ENCODE measurements around the gene ETV2.
"Not testable (repeated sequence)": the region's sequence is repeated elsewhere in the genome, so short reads cannot be mapped to it uniquely, and the experiment has no call there.

Gene ETV2

GRCh38 chr19:35641515-35642151, at the start of gene ETV2:
Gene ETV2, plus strand, starts transcription at chr19:35641745. Its CDS starts 716 bp downstream, at chr19:35642461.
- ATAC-seq (ENCODE audit: low read depth), result no peak
- Histone ChIP-seq H3K4me1 (ENCODE audit: insufficient read depth, poor library complexity, severe bottlenecking) (no peaks in the 10 kb centered on the region), H3K27ac (ENCODE audit: poor library complexity, severe bottlenecking) (no peak within 1 kb of the TSS), H3K36me3 (ENCODE audit: low read depth) (peaks cover 15% of the 10 kb centered on the region), H3K27me3 (ENCODE audit: insufficient read depth, poor library complexity, severe bottlenecking) (no peaks in the 10 kb centered on the region), H3K9me3 (ENCODE audit: severe bottlenecking) (no peaks in the 10 kb centered on the region), H3K4me3 (ENCODE audit: severe bottlenecking) (no peak within 1 kb of the TSS)
- no peak for TF ChIP-seq CTCF (IDR thresholded peaks at IDR 0.05; ENCODE audit: poor library complexity, severe bottlenecking)
- DNase-seq (ENCODE audit: low spot score), result no peak

- Histone ChIP-seq H3K4me3 (ENCODE audit: severe bottlenecking) (no peak overlapping the region), H3K36me3 (ENCODE audit: low read depth) (no peaks in the 10 kb centered on the region), H3K27me3 (ENCODE audit: insufficient read depth, poor library complexity, severe bottlenecking) (no peaks in the 10 kb centered on the region), H3K9me3 (ENCODE audit: severe bottlenecking) (no peaks in the 10 kb centered on the region), H3K27ac (ENCODE audit: poor library complexity, severe bottlenecking) (no peak overlapping the region), H3K4me1 (ENCODE audit: insufficient read depth, poor library complexity, severe bottlenecking) (no peaks in the 10 kb centered on the region)
- DNase-seq (ENCODE audit: low spot score), result no peak
- peak; percentile 37 for TF ChIP-seq CTCF (IDR thresholded peaks at IDR 0.05; ENCODE audit: poor library complexity, severe bottlenecking)
- ATAC-seq (ENCODE audit: low read depth), result no peak
Measured at GRCh38 chr19:35592226-35592625, 49.3 kb upstream of the ETV2 start.

GRCh38 chr19:35595026-35595425, 46.5 kb upstream of the ETV2 start:
- not testable (repeated sequence) for H3K27me3 ChIP-seq (ENCODE audit: insufficient read depth, poor library complexity, severe bottlenecking); H3K27ac ChIP-seq (ENCODE audit: poor library complexity, severe bottlenecking); DNase-seq (ENCODE audit: low spot score); H3K4me1 ChIP-seq (ENCODE audit: insufficient read depth, poor library complexity, severe bottlenecking); H3K36me3 ChIP-seq (ENCODE audit: low read depth); H3K9me3 ChIP-seq (ENCODE audit: severe bottlenecking); H3K4me3 ChIP-seq (ENCODE audit: severe bottlenecking); ATAC-seq (ENCODE audit: low read depth)

- H3K36me3 ChIP-seq (ENCODE audit: low read depth), result no peaks in the 10 kb centered on the region
- H3K27ac ChIP-seq (ENCODE audit: poor library complexity, severe bottlenecking), result no peak overlapping the region
- H3K27me3 ChIP-seq (ENCODE audit: insufficient read depth, poor library complexity, severe bottlenecking), result no peaks in the 10 kb centered on the region
- no peaks in the 10 kb centered on the region for H3K9me3 ChIP-seq (ENCODE audit: severe bottlenecking)
- TF ChIP-seq CTCF (IDR thresholded peaks at IDR 0.05; ENCODE audit: poor library complexity, severe bottlenecking), result no peak
- DNase-seq (ENCODE audit: low spot score), result no peak
- no peaks in the 10 kb centered on the region for H3K4me1 ChIP-seq (ENCODE audit: insufficient read depth, poor library complexity, severe bottlenecking)
- H3K4me3 ChIP-seq (ENCODE audit: severe bottlenecking), result no peak overlapping the region
- no peak for ATAC-seq (ENCODE audit: low read depth)
Measured at GRCh38 chr19:35595928-35596327, 45.6 kb upstream of the ETV2 start.

GRCh38 chr19:35596366-35596999, 45.1 kb upstream of the ETV2 start:
- TF ChIP-seq CTCF (IDR thresholded peaks at IDR 0.05; ENCODE audit: poor library complexity, severe bottlenecking), result no peak
- ATAC-seq (ENCODE audit: low read depth) (no peak), DNase-seq (ENCODE audit: low spot score) (no peak)
- H3K27me3 ChIP-seq (ENCODE audit: insufficient read depth, poor library complexity, severe bottlenecking), result no peaks in the 10 kb centered on the region
- H3K4me1 ChIP-seq (ENCODE audit: insufficient read depth, poor library complexity, severe bottlenecking), result no peaks in the 10 kb centered on the region
- H3K9me3 ChIP-seq (ENCODE audit: severe bottlenecking), result no peaks in the 10 kb centered on the region
- H3K27ac ChIP-seq (ENCODE audit: poor library complexity, severe bottlenecking), result no peak overlapping the region
- H3K36me3 ChIP-seq (ENCODE audit: low read depth), result no peaks in the 10 kb centered on the region
- no peak overlapping the region for H3K4me3 ChIP-seq (ENCODE audit: severe bottlenecking)
